ENCODE measurements around the gene MTA2.
"Not testable (repeated sequence)": the region's sequence is repeated elsewhere in the genome, so short reads cannot be mapped to it uniquely, and the experiment has no call there.

The MTA2 gene

DNA sequence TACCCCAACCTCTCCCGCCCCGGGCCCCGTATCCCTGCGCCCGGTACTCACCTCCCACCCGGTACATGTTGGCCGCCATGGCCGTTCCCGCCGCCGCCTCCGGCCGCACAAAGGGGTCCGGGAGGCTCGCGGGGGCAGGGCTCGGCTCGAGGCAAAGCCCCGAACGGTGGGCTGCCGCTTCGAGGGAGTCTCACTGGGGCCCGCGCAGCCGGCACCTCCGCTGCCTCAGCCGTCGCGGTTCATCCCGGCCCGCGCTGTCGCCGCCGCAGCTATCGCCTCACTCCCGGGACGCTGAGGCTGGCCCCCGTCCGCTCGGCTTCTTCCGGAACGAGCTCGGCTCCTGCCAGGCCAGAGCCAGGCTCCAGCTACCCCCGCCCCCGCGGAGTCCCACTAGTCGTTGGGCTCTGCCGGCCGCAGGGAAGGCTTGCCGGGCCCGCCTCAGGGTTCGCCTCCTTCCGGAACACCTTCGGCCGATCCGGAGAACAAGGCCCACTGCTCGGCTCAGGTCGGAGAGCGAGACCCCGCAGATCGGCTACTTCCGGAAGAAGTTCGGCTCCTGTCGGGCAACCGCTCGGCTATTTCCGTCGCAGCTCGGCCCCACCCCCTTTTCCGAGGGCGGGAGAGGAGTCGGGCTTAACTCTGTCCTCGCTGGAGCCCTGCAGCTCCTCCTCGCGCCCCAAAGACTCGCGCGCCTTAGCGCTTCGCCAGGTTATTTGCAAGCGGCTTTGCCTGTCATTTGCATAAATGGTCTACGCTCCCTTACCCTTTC is at the start of gene MTA2:
TSS of gene MTA2 (minus strand) at position 494 of the 769 bp plus-strand sequence. CDS start at position 79, 415 bp downstream.
- Mint-ChIP-seq H3K27me3 (no peaks in the 10 kb centered on the region), H3K4me3 (peak within 1 kb of the TSS; percentile 99), H3K4me1 (ENCODE audit: low read depth) (peaks cover 50% of the 10 kb centered on the region), H3K36me3 (ENCODE audit: low read depth) (peaks cover 75% of the 10 kb centered on the region), H3K27ac (peak within 1 kb of the TSS; percentile 93), H3K9me3 (no peaks in the 10 kb centered on the region)

DNA sequence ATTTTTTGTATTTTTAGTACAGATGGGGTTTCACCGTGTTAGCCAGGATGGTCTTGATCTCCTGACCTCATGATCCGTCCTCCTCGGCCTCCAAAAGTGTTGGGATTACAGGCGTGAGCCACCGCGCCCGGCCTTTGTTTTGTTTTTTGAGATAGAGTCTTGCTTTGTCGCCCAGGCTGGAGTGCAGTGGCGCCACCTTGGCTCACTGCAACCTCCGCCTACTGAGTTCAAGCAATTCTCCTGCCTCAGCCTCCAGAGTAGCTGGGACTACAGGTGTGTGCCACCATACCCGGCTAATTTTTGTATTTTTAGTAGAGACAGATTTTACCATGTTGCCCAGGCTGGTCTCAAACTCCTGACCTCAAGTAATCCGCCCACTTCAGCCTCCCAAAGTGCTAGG is 48.6 kb upstream of the MTA2 start:
- H3K4me1 Mint-ChIP-seq (ENCODE audit: low read depth): peaks cover 44% of the 10 kb centered on the region
- not testable (repeated sequence) for H3K36me3 Mint-ChIP-seq (ENCODE audit: low read depth); H3K27ac Mint-ChIP-seq; H3K4me3 Mint-ChIP-seq; H3K27me3 Mint-ChIP-seq; H3K9me3 Mint-ChIP-seq

DNA sequence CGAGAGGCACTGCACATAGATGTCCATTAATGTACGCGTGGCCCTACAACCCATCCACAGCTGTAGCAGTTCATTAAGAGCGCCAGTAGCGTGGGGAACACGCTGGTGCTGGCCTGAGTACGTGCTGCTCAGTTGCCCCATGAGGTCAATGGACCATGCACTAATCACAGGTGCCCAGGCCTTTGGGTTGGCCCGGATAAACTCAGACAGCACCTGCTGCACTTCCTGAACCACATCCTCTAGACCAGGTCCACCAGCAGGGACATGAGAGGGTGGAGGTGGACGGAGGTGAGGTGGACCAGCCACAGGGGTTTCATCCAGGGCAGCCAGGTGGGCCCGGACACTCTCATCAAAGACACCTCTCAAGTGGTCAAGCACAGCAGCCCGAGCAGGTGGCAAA is 47.8 kb upstream of the MTA2 start:
- Mint-ChIP-seq H3K4me1 (ENCODE audit: low read depth) (peaks cover 48% of the 10 kb centered on the region), H3K27ac (peak overlapping the region; percentile 31)

DNA sequence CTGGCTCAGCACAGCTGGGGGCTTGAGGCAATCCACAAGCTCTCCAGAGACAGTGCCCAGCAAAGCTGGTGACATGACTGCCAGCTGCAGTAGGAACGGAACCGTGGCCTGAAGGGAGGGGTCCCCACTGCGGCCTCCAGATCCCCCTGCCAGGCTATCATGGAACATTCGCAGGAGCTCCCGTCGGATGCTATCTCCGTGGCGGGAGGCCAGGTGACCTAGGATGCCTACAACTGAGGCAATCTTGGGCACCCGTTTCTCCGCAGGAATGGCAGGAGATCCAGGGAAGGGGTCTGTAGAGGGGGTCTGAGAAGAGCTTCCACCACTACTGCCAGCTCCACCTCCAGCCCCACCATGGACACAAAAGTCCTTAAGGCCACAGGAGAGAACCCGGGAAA is 47.3 kb upstream of the MTA2 start:
- Mint-ChIP-seq H3K4me3 (no peak overlapping the region), H3K27me3 (no peaks in the 10 kb centered on the region), H3K36me3 (ENCODE audit: low read depth) (peaks cover 17% of the 10 kb centered on the region), H3K4me1 (ENCODE audit: low read depth) (peaks cover 48% of the 10 kb centered on the region), H3K9me3 (no peaks in the 10 kb centered on the region), H3K27ac (no peak overlapping the region)

More for the DNA sequence above, 47.8 kb upstream of the MTA2 start:
- no peak overlapping the region for H3K4me3 Mint-ChIP-seq
- H3K9me3 Mint-ChIP-seq: no peaks in the 10 kb centered on the region
- H3K27me3 Mint-ChIP-seq: no peaks in the 10 kb centered on the region
- peaks cover 12% of the 10 kb centered on the region for H3K36me3 Mint-ChIP-seq (ENCODE audit: low read depth)

- peaks cover 18% of the 10 kb centered on the region for H3K36me3 Mint-ChIP-seq (ENCODE audit: low read depth)
- no peak overlapping the region for H3K27ac Mint-ChIP-seq
- no peaks in the 10 kb centered on the region for H3K27me3 Mint-ChIP-seq
- no peaks in the 10 kb centered on the region for H3K9me3 Mint-ChIP-seq
- H3K4me3 Mint-ChIP-seq: no peak overlapping the region
- H3K4me1 Mint-ChIP-seq (ENCODE audit: low read depth): peaks cover 44% of the 10 kb centered on the region
Measured at GRCh38 chr11:62648185-62648966, 46.7 kb upstream of the MTA2 start.

GRCh38 chr11:62647609-62648005 is 45.9 kb upstream of the MTA2 start:
- no peak overlapping the region for H3K4me3 Mint-ChIP-seq
- H3K36me3 Mint-ChIP-seq (ENCODE audit: low read depth): peaks cover 22% of the 10 kb centered on the region
- peaks cover 45% of the 10 kb centered on the region for H3K4me1 Mint-ChIP-seq (ENCODE audit: low read depth)
- no peaks in the 10 kb centered on the region for H3K27me3 Mint-ChIP-seq
- H3K9me3 Mint-ChIP-seq: no peaks in the 10 kb centered on the region
- no peak overlapping the region for H3K27ac Mint-ChIP-seq

DNA sequence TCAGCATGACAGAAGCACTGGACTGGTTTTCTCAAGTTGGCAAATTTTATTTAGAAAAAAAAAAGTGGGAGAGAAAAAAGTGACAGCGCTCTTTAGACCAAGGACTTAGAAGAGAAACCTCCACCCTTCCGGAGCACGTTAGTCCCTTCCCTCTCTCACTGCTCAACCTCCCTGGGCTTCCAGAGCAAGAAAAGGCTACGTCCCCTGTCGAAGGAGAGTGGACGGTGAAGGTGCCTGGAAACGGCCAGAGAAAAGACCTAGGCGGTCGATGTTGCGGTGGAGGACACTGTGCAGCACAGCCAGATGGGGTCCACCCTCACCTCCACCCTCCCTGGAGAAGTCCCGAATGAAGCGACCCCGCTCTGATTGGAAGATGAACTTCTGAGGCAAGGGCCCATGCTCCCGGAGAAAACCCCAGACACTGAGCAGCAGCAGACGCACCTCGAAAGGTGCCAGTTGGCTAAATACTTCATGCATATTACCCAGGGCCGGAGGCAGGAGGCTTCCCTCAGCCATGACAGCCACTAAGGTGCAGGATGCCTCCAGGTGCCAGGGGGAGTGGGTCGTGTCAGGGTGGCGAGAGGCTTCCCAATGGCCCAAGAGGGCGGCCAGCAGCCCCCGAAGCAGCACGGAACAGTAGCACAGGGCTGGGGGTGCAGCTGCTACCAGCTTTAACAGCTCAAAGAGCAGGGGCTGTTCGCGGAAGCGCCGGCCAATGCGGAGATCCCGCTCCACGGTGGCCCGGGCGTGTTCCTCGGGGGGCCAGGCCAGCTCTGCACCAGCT is 45.4 kb upstream of the MTA2 start:
- Mint-ChIP-seq H3K4me1 (ENCODE audit: low read depth) (peaks cover 43% of the 10 kb centered on the region), H3K36me3 (ENCODE audit: low read depth) (peaks cover 24% of the 10 kb centered on the region), H3K27me3 (no peaks in the 10 kb centered on the region), H3K27ac (peak overlapping the region; percentile 99), H3K4me3 (peak overlapping the region; percentile 100), H3K9me3 (no peaks in the 10 kb centered on the region)

GRCh38 chr11:62645946-62646824 is 44.5 kb upstream of the MTA2 start, which contains the start of gene GANAB:
Gene GANAB (minus strand): TSS chr11:62646613. CDS start chr11:62646599, 14 bp downstream.
- H3K4me3 Mint-ChIP-seq: peak within 1 kb of the TSS; percentile 100
- peak within 1 kb of the TSS; percentile 99 for H3K27ac Mint-ChIP-seq
- H3K4me1 Mint-ChIP-seq (ENCODE audit: low read depth): peaks cover 42% of the 10 kb centered on the region
- H3K27me3 Mint-ChIP-seq: no peaks in the 10 kb centered on the region
- H3K9me3 Mint-ChIP-seq: no peaks in the 10 kb centered on the region
- H3K36me3 Mint-ChIP-seq (ENCODE audit: low read depth): peaks cover 27% of the 10 kb centered on the region

DNA sequence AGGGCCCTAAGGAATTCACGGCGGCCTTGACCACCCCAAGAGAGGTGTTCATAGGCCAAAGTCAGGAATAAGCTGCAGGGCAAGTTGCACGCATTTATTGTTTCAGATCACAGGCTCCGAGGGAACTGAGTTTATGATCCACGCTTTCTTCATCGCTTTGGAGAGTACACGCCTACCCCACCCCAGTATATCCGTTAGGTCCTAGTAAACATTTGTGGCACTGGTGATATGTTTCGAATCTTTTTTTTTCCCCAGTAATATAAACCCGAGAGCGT is 43.9 kb upstream of the MTA2 start:
- Mint-ChIP-seq H3K27me3 (no peaks in the 10 kb centered on the region), H3K9me3 (no peaks in the 10 kb centered on the region), H3K4me1 (ENCODE audit: low read depth) (peaks cover 44% of the 10 kb centered on the region), H3K27ac (peak overlapping the region; percentile 99), H3K4me3 (peak overlapping the region; percentile 100), H3K36me3 (ENCODE audit: low read depth) (peaks cover 31% of the 10 kb centered on the region)

DNA sequence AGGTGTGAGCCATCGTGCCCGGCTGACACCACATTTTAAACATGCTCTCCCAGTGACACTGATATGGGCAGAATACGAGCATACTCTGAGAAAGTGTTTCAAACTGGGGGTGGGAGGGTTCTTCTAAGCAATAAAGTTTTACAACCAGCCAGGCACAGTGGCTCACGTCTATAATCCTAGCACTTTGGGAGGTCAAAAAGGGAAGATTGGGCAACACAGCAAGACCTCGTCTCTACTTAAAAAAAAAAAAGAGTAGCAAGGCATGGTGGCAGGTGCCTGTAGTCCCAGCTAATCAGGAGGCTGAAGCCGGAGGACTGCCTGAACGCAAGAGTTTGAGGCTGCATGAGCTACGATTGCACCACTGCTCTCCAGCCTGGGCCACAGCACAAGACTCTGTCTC is 42.6 kb upstream of the MTA2 start:
- Mint-ChIP-seq H3K27ac (peak overlapping the region; percentile 68), H3K4me3 (peak overlapping the region; percentile 43), H3K9me3 (no peaks in the 10 kb centered on the region), H3K4me1 (ENCODE audit: low read depth) (peaks cover 53% of the 10 kb centered on the region), H3K27me3 (no peaks in the 10 kb centered on the region), H3K36me3 (ENCODE audit: low read depth) (peaks cover 35% of the 10 kb centered on the region)

DNA sequence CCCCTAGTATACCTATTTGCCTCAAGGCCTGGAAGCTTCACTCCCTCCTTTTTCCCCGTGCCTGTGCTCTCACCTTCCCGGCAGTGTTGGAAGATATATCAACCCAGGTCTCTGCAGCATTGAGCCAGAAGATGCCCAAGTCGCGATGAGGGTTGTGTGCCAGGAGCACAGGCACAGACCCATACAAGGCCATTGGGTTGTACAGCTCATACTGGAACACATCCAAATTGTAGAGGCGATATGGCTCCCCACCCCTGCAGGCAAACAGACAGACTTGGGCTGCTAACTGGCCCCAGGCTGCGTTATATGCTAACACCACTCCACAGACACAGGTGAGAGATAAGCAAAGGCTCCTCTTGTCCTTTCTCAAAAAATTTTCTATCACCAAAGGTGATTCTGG is 30.8 kb upstream of the MTA2 start:
- H3K4me1 Mint-ChIP-seq (ENCODE audit: low read depth): peaks cover 16% of the 10 kb centered on the region
- no peaks in the 10 kb centered on the region for H3K9me3 Mint-ChIP-seq
- no peak overlapping the region for H3K4me3 Mint-ChIP-seq
- peaks cover 81% of the 10 kb centered on the region for H3K36me3 Mint-ChIP-seq (ENCODE audit: low read depth)
- no peaks in the 10 kb centered on the region for H3K27me3 Mint-ChIP-seq
- no peak overlapping the region for H3K27ac Mint-ChIP-seq

DNA sequence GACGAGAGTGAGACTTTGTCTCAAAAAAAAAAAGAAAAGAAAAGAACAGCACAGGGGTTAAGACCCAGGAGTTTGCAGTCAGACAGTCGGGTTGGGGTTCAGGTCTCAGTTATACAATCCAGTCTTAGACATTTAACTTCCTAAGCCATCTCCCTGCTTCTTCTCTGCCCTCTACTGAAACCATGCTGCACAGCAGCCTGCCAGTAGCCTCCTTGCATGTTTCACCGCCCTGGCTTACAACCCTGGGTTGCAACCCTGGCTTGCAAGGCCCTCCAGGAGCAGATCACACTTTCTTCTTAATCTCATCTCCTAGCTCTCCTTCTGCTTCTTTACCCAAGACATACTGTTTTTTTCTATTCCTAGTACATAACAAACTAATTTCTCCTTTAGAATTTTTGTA is 26.0 kb upstream of the MTA2 start:
- H3K9me3 Mint-ChIP-seq: no peaks in the 10 kb centered on the region
- no peaks in the 10 kb centered on the region for H3K27me3 Mint-ChIP-seq
- H3K4me1 Mint-ChIP-seq (ENCODE audit: low read depth): no peaks in the 10 kb centered on the region
- no peak overlapping the region for H3K4me3 Mint-ChIP-seq
- peak overlapping the region; percentile 1 for H3K27ac Mint-ChIP-seq
- H3K36me3 Mint-ChIP-seq (ENCODE audit: low read depth): peaks cover 72% of the 10 kb centered on the region

DNA sequence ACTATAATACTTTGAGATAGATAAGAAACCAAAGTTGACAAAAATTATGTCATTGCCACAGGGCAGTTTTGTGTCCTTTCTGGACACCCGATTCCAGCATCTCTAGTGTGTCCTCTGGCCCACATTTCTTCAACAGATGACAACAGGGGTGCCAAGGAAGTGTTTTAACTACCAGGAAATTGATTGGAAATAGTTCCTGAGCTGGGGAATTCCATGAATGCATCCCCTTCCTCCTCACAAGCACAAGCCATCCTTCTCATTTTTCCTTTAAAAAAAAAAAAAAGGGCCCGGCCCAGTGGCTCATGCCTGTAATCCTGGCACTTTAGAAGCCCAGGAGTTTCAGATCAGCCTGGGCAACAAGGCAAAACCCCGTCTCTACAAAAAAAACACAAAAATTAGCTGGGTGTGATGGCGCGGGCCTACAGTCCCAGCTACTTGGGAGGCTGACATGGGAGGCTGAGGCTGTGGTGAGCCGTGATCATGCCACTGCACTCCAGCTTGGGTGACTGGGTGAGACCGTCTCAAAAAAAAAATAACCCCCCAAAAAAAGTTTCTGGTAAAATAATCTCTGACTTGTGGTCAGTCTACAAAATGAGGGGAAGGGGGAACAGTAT is 20.9 kb upstream of the MTA2 start:
- Mint-ChIP-seq H3K27me3 (no peaks in the 10 kb centered on the region), H3K27ac (peak overlapping the region; percentile 90), H3K4me1 (ENCODE audit: low read depth) (peaks cover 32% of the 10 kb centered on the region), H3K36me3 (ENCODE audit: low read depth) (peaks cover 55% of the 10 kb centered on the region), H3K4me3 (peak overlapping the region; percentile 78), H3K9me3 (no peaks in the 10 kb centered on the region)
